ENCODE measurements around the gene TSHZ2. TPM values are rescaled to one million over a fixed set of nuclear protein-coding genes. Genes with fewer than 3 reads are reported as not detected.

TSHZ2 gene
- total RNA-seq, 2 donors from 2014 or later = 34.6 to 50.0 TPM

GRCh38 chr20:52987295-52987694 is 15.1 kb downstream of the TSHZ2 start:
- DNase-seq (ENCODE audit: low spot score) = no peak
- intact Hi-C loops (cut with DNase I) = no loop called here

- no peak for DNase-seq (ENCODE audit: low spot score)
- intact Hi-C loops (cut with DNase I) = no loop called here
Measured at GRCh38 chr20:52991830-52992229, 19.7 kb downstream of the TSHZ2 start.

GRCh38 chr20:52992632-52993031 is 20.5 kb downstream of the TSHZ2 start:
- DNase-seq (ENCODE audit: low spot score) = no peak
- intact Hi-C loops (cut with DNase I) = no loop called here

- DNase-seq (ENCODE audit: low spot score) = no peak
- intact Hi-C loops (cut with DNase I) = no loop called here
Measured at GRCh38 chr20:52993076-52993475, 20.9 kb downstream of the TSHZ2 start.

GRCh38 chr20:52994184-52994970 is 22.2 kb downstream of the TSHZ2 start:
- no peak for DNase-seq (ENCODE audit: low spot score)
- intact Hi-C loops (cut with DNase I) = no loop called here

GRCh38 chr20:52996130-52996529 is 24.0 kb downstream of the TSHZ2 start:
- DNase-seq (ENCODE audit: low spot score) = no peak
- intact Hi-C loops (cut with DNase I) = no loop called here

GRCh38 chr20:52996658-52997057 is 24.5 kb downstream of the TSHZ2 start:
- intact Hi-C loops (cut with DNase I) = no loop called here
- DNase-seq (ENCODE audit: low spot score) = no peak

- intact Hi-C loops (cut with DNase I) = no loop called here
- DNase-seq (ENCODE audit: low spot score) = no peak
Measured at GRCh38 chr20:52998268-52998667, 26.1 kb downstream of the TSHZ2 start.

GRCh38 chr20:52999040-52999439 is 26.9 kb downstream of the TSHZ2 start:
- DNase-seq (ENCODE audit: low spot score) = no peak
- intact Hi-C loops (cut with DNase I) = no loop called here

- no peak for DNase-seq (ENCODE audit: low spot score)
- intact Hi-C loops (cut with DNase I) = no loop called here
Measured at GRCh38 chr20:53001498-53002301, 29.5 kb downstream of the TSHZ2 start.

- intact Hi-C loops (cut with DNase I) = no loop called here
Measured at GRCh38 chr20:53002786-53003185, 30.6 kb downstream of the TSHZ2 start.

GRCh38 chr20:53003420-53004154 is 31.4 kb downstream of the TSHZ2 start:
- no peak for DNase-seq (ENCODE audit: low spot score)
- intact Hi-C loops (cut with DNase I) = no loop called here

More at GRCh38 chr20:53002786-53003185, 30.6 kb downstream of the TSHZ2 start:
- no peak for DNase-seq (ENCODE audit: low spot score)

GRCh38 chr20:53004267-53004813 is 32.2 kb downstream of the TSHZ2 start:
- intact Hi-C loops (cut with DNase I) = no loop called here
- no peak for DNase-seq (ENCODE audit: low spot score)

- no peak for DNase-seq (ENCODE audit: low spot score)
- intact Hi-C loops (cut with DNase I) = no loop called here
Measured at GRCh38 chr20:53009979-53010735, 38.0 kb downstream of the TSHZ2 start.

GRCh38 chr20:53011640-53012039 is 39.5 kb downstream of the TSHZ2 start:
- DNase-seq (ENCODE audit: low spot score) = no peak
- intact Hi-C loops (cut with DNase I) = no loop called here

GRCh38 chr20:53013183-53013582 is 41.0 kb downstream of the TSHZ2 start:
- intact Hi-C loops (cut with DNase I) = no loop called here
- DNase-seq (ENCODE audit: low spot score) = no peak

GRCh38 chr20:53013847-53014246 is 41.7 kb downstream of the TSHZ2 start:
- intact Hi-C loops (cut with DNase I) = no loop called here
- DNase-seq (ENCODE audit: low spot score) = no peak

- intact Hi-C loops (cut with DNase I) = no loop called here
- no peak for DNase-seq (ENCODE audit: low spot score)
Measured at GRCh38 chr20:53016071-53016470, 43.9 kb downstream of the TSHZ2 start.

GRCh38 chr20:53016534-53017042 is 44.4 kb downstream of the TSHZ2 start:
- intact Hi-C loops (cut with DNase I) = no loop called here
- no peak for DNase-seq (ENCODE audit: low spot score)
